Measurements from ENCODE around the gene PCDH7. TPM values are rescaled to one million over a fixed set of nuclear protein-coding genes. Genes with fewer than 3 reads are reported as not detected.
A peak's percentile ranks its signal among the peaks of the same experiment; 100 is the strongest.

The PCDH7 gene
- total RNA-seq, 1 donor from 2014 or later: 8.0 TPM

GRCh38 chr4:30723201-30723955 lies 3.2 kb downstream of the PCDH7 start:
- Mint-ChIP-seq H3K27me3 (ENCODE audit: low read depth) (peaks cover 60% of the 10 kb centered on the region), H3K4me3 (peak overlapping the region; percentile 87), H3K36me3 (ENCODE audit: low read depth) (peaks cover 3% of the 10 kb centered on the region), H3K27ac (ENCODE audit: unreplicated experiment) (no peak overlapping the region), H3K9me3 (no peaks in the 10 kb centered on the region), H3K4me1 (peaks cover 39% of the 10 kb centered on the region)
- no peak for TF ChIP-seq CTCF (conservative IDR thresholded peaks at IDR 0.05)
- DNase-seq (ENCODE audit: low read depth, low spot score): no peak

GRCh38 chr4:30724247-30724646 lies 4.1 kb downstream of the PCDH7 start:
- H3K9me3 Mint-ChIP-seq: no peaks in the 10 kb centered on the region
- H3K36me3 Mint-ChIP-seq (ENCODE audit: low read depth): peaks cover 3% of the 10 kb centered on the region
- no peak overlapping the region for H3K27ac Mint-ChIP-seq (ENCODE audit: unreplicated experiment)
- peaks cover 30% of the 10 kb centered on the region for H3K4me1 Mint-ChIP-seq
- peaks cover 51% of the 10 kb centered on the region for H3K27me3 Mint-ChIP-seq (ENCODE audit: low read depth)
- TF ChIP-seq CTCF (conservative IDR thresholded peaks at IDR 0.05): no peak
- H3K4me3 Mint-ChIP-seq: peak overlapping the region; percentile 87
- no peak for DNase-seq (ENCODE audit: low read depth, low spot score)

GRCh38 chr4:30725562-30725961 lies 5.4 kb downstream of the PCDH7 start:
- H3K36me3 Mint-ChIP-seq (ENCODE audit: low read depth): peaks cover 3% of the 10 kb centered on the region
- no peak for TF ChIP-seq CTCF (conservative IDR thresholded peaks at IDR 0.05)
- H3K4me1 Mint-ChIP-seq: peaks cover 23% of the 10 kb centered on the region
- no peak overlapping the region for H3K27ac Mint-ChIP-seq (ENCODE audit: unreplicated experiment)
- peaks cover 39% of the 10 kb centered on the region for H3K27me3 Mint-ChIP-seq (ENCODE audit: low read depth)
- no peak for DNase-seq (ENCODE audit: low read depth, low spot score)
- H3K4me3 Mint-ChIP-seq: peak overlapping the region; percentile 38
- no peaks in the 10 kb centered on the region for H3K9me3 Mint-ChIP-seq

GRCh38 chr4:30726090-30726675 lies 6.0 kb downstream of the PCDH7 start:
- no peak overlapping the region for H3K4me3 Mint-ChIP-seq
- no peak for DNase-seq (ENCODE audit: low read depth, low spot score)
- peaks cover 17% of the 10 kb centered on the region for H3K4me1 Mint-ChIP-seq
- H3K27ac Mint-ChIP-seq (ENCODE audit: unreplicated experiment): no peak overlapping the region
- peaks cover 3% of the 10 kb centered on the region for H3K36me3 Mint-ChIP-seq (ENCODE audit: low read depth)
- no peaks in the 10 kb centered on the region for H3K9me3 Mint-ChIP-seq
- no peak for TF ChIP-seq CTCF (conservative IDR thresholded peaks at IDR 0.05)
- H3K27me3 Mint-ChIP-seq (ENCODE audit: low read depth): peaks cover 34% of the 10 kb centered on the region

GRCh38 chr4:30727409-30727808 lies 7.2 kb downstream of the PCDH7 start:
- peaks cover 3% of the 10 kb centered on the region for H3K36me3 Mint-ChIP-seq (ENCODE audit: low read depth)

More at GRCh38 chr4:30727409-30727808, 7.2 kb downstream of the PCDH7 start:
- H3K4me3 Mint-ChIP-seq: peak overlapping the region; percentile 13
- H3K27me3 Mint-ChIP-seq (ENCODE audit: low read depth): peaks cover 25% of the 10 kb centered on the region
- H3K27ac Mint-ChIP-seq (ENCODE audit: unreplicated experiment): no peak overlapping the region
- no peaks in the 10 kb centered on the region for H3K9me3 Mint-ChIP-seq
- DNase-seq (ENCODE audit: low read depth, low spot score): no peak
- no peak for TF ChIP-seq CTCF (conservative IDR thresholded peaks at IDR 0.05)
- H3K4me1 Mint-ChIP-seq: peaks cover 17% of the 10 kb centered on the region

Measured in neural crest cell (in vitro differentiated cells).